Right atrium auricular region (tissue), 2 donors: ENCODE measurements around the gene ASIP. TPM values are rescaled to one million over a fixed set of nuclear protein-coding genes. Genes with fewer than 3 reads are reported as not detected.
"Not testable (repeated sequence)": the region's sequence is repeated elsewhere in the genome, so short reads cannot be mapped to it uniquely, and the experiment has no call there.

ENCODE experiments used
- DNase-seq: peaks from one replicate; pipeline ENCODE4 v3.0.0-alpha.2; 2019; ENCODE audit warnings: low spot score
- H3K27ac ChIP-seq, 2 donors: fragments of 200-600 bp; sonication (generic); 1 replicate in 1 of 2; 2 replicates in 1 of 2; pipeline ENCODE4 v1.5.1; 2016 to 2019
- H3K27me3 ChIP-seq, 2 donors: fragments of 200-600 bp; sonication (generic); one replicate each; pipeline versions ENCODE4 v1.5.1 to v1.6.0; 2017 to 2019
- H3K36me3 ChIP-seq: fragments of 200-600 bp; sonication (generic); one replicate; pipeline ENCODE4 v1.5.1; 2016
- H3K4me1 ChIP-seq, 2 donors: fragments of 200-600 bp; sonication (generic); one replicate each; pipeline versions ENCODE4 v1.5.1 to v1.6.0; 2017 to 2019
- H3K4me3 ChIP-seq, 2 donors: fragments of 200-600 bp; sonication (generic); 1 replicate in 1 of 2; 2 replicates in 1 of 2; pipeline ENCODE4 v1.5.1; 2017 to 2019; ENCODE audit warnings: mild to moderate bottlenecking in 1 of 2, moderate library complexity in 1 of 2
- H3K9me3 ChIP-seq, 2 donors: fragments of 200-600 bp; sonication (generic); one replicate each; pipeline ENCODE4 v1.5.1; 2019
- CTCF ChIP-seq, 2 donors: fragments of 200-600 bp; sonication (generic); IDR thresholded peaks; one replicate each; pipeline ENCODE4 v1.5.1; 2019; ENCODE audit warnings: antibody characterized with exemption in 2 of 2
- total RNA-seq, 2 donors: library from RNA; depleted of rRNA; stranded (reverse); fragments of >200 nt; gene quantifications; one replicate each; pipeline ENCODE4 v1.1.0, GENCODE V29; 2016

ASIP gene
- total RNA-seq, 2 donors from 2014 or later: 2.7 TPM; not detected in 1

- Histone ChIP-seq H3K9me3 (no peaks in the 10 kb centered on the region), H3K36me3 (no peaks in the 10 kb centered on the region), H3K27ac (no peak overlapping the region), H3K4me1 (no peaks in the 10 kb centered on the region), H3K27me3 (no peaks in the 10 kb centered on the region), H3K4me3 (no peak overlapping the region)
- no peak for TF ChIP-seq CTCF (IDR thresholded peaks at IDR 0.05)
- DNase-seq: no peak
Observed at GRCh38 chr20:34246126-34246626, 5.0 kb downstream of the ASIP start.

GRCh38 chr20:34249291-34249690 is 8.1 kb downstream of the ASIP start:
- no peaks in the 10 kb centered on the region for H3K4me1 ChIP-seq
- H3K27me3 ChIP-seq: no peaks in the 10 kb centered on the region
- no peak for DNase-seq
- no peaks in the 10 kb centered on the region for H3K36me3 ChIP-seq
- H3K4me3 ChIP-seq: no peak overlapping the region
- H3K27ac ChIP-seq: no peak overlapping the region
- no peaks in the 10 kb centered on the region for H3K9me3 ChIP-seq
- no peak for TF ChIP-seq CTCF (IDR thresholded peaks at IDR 0.05)

- H3K27me3 ChIP-seq: no peaks in the 10 kb centered on the region
- H3K4me1 ChIP-seq: no peaks in the 10 kb centered on the region
- H3K4me3 ChIP-seq: no peak overlapping the region
- TF ChIP-seq CTCF (IDR thresholded peaks at IDR 0.05): no peak
- H3K27ac ChIP-seq: no peak overlapping the region
- no peaks in the 10 kb centered on the region for H3K36me3 ChIP-seq
- no peaks in the 10 kb centered on the region for H3K9me3 ChIP-seq
- no peak for DNase-seq
Observed at GRCh38 chr20:34250005-34250404, 8.8 kb downstream of the ASIP start.

- TF ChIP-seq CTCF (IDR thresholded peaks at IDR 0.05): no peak
- DNase-seq: no peak
- Histone ChIP-seq H3K27ac (no peak overlapping the region), H3K9me3 (no peaks in the 10 kb centered on the region), H3K4me3 (no peak overlapping the region), H3K36me3 (no peaks in the 10 kb centered on the region), H3K4me1 (no peaks in the 10 kb centered on the region), H3K27me3 (no peaks in the 10 kb centered on the region)
Observed at GRCh38 chr20:34251619-34252018, 10.4 kb downstream of the ASIP start.

- not testable (repeated sequence) for H3K27me3 ChIP-seq, DNase-seq, H3K27ac ChIP-seq, H3K9me3 ChIP-seq, H3K4me1 ChIP-seq, H3K4me3 ChIP-seq, H3K36me3 ChIP-seq
Observed at GRCh38 chr20:34252431-34253086, 11.3 kb downstream of the ASIP start.

GRCh38 chr20:34254979-34255378 is 13.8 kb downstream of the ASIP start:
- no peaks in the 10 kb centered on the region for H3K4me1 ChIP-seq
- H3K36me3 ChIP-seq: no peaks in the 10 kb centered on the region
- no peak for DNase-seq
- H3K4me3 ChIP-seq: no peak overlapping the region
- H3K27me3 ChIP-seq: no peaks in the 10 kb centered on the region
- H3K9me3 ChIP-seq: no peaks in the 10 kb centered on the region
- no peak overlapping the region for H3K27ac ChIP-seq
- no peak for TF ChIP-seq CTCF (IDR thresholded peaks at IDR 0.05)
